ENCODE results near the gene YTHDF2. TPM values are rescaled to one million over a fixed set of nuclear protein-coding genes. Genes with fewer than 3 reads are reported as not detected.

Gene YTHDF2
- total and polyA plus RNA-seq, 9 of the 15 experiments (the other 6 are each of a cell fraction or from before 2014, with no cell fraction given): 41.0 to 111 (median 83.3) TPM

- no peaks in the 10 kb centered on the region for H3K9me3 ChIP-seq (replicated peaks; ENCODE audit: control insufficient read depth, insufficient read depth, low read depth, low read length)
- ATAC-seq (no peak), DNase-seq (ENCODE audit: extremely low read depth in 1 of 4, low spot score in 3 of 4) (peak in 1 of 4 experiments; percentile 26), FAIRE-seq (no peak)
- H3K4me1 ChIP-seq (replicated peaks in 1 of 2; ENCODE audit: control insufficient read depth in 2 of 2, insufficient read depth in 2 of 2, low read length in 2 of 2): peaks cover 0 to 17% of the 10 kb centered on the region in 2 experiments; a peak in 3 of 5 replicates
- no peaks in the 10 kb centered on the region for H4K20me1 ChIP-seq (replicated peaks; ENCODE audit: control insufficient read depth, insufficient read depth, low read length)
- peaks cover 30% of the 10 kb centered on the region for H3K36me3 ChIP-seq (ENCODE audit: control insufficient read depth, insufficient read depth, low read length)
- H3K4me2 ChIP-seq (ENCODE audit: insufficient read depth, low read length): no peak overlapping the region
- H3K27me3 ChIP-seq (ENCODE audit: control insufficient read depth in 2 of 2, insufficient read depth in 2 of 2, low read length in 2 of 2): no peaks in the 10 kb centered on the region
- H3K9me1 ChIP-seq (ENCODE audit: control insufficient read depth, insufficient read depth, low read length): no peaks in the 10 kb centered on the region
- H3K9ac ChIP-seq (ENCODE audit: insufficient read depth in 1 of 2, low read depth in 2 of 2, low read length in 2 of 2): no peak overlapping the region
- WGBS (ENCODE audit: insufficient coverage, low coverage, missing lambda C conversion rate): 62% methylated on average over 2 of the region's 2 CpGs
- intact Hi-C loops (cut with micrococcal nuclease): no loop called here
- ChIA-PET CTCF (ENCODE audit: low intra/inter-chr PET ratio) (no interaction called here), POLR2A (interaction anchor here (0.6 to 4.7 kb wide), 10 partner anchors 10 to 1017 kb away, joined by 3 to 23 read pairs (median 3); partner anchors contain the start of genes GMEB1, RNU11 and YTHDF2)
- no peak overlapping the region for H3K27ac ChIP-seq (ENCODE audit: extremely low read depth, low read depth, low read length)
- BruUV-seq (replicated peaks): no TSS peak
- no peaks in the 10 kb centered on the region for H3K79me2 ChIP-seq (ENCODE audit: control insufficient read depth, insufficient read depth, low read length)
- H2AFZ ChIP-seq (ENCODE audit: low read depth, low read length): no peak overlapping the region
- no peak for TF ChIP-seq ZFP91 (CRISPR knock-in tag; IDR thresholded peaks at IDR 0.05)
- TF ChIP-seq ZFP36 (IDR thresholded peaks at IDR 0.05; ENCODE audit: low read depth, low read length, partially characterized antibody): no peak
- no peak for TF ChIP-seq GABPB2 (CRISPR knock-in tag; conservative IDR thresholded peaks at IDR 0.05)
- 0 out of 2 replicates have a peak, but pooled peaks have one; percentile 28 for TF ChIP-seq MTA3 (IDR thresholded peaks at IDR 0.05; ENCODE audit: borderline replicate concordance)
- no peak overlapping the region for H3K4me3 ChIP-seq
- in situ Hi-C loops (cut with MboI): no loop called here
These were observed 20.4 kb upstream of the YTHDF2 start for GRCh38 chr1:28716336-28716735.
